ENCODE data around the gene TMEM223. TPM values are rescaled to one million over a fixed set of nuclear protein-coding genes. Genes with fewer than 3 reads are reported as not detected.

The TMEM223 gene
- total and polyA plus RNA-seq, 9 of the 15 experiments (the other 6 are each of a cell fraction or from before 2014, with no cell fraction given): 5.9 to 34.5 (median 19.6) TPM

DNA sequence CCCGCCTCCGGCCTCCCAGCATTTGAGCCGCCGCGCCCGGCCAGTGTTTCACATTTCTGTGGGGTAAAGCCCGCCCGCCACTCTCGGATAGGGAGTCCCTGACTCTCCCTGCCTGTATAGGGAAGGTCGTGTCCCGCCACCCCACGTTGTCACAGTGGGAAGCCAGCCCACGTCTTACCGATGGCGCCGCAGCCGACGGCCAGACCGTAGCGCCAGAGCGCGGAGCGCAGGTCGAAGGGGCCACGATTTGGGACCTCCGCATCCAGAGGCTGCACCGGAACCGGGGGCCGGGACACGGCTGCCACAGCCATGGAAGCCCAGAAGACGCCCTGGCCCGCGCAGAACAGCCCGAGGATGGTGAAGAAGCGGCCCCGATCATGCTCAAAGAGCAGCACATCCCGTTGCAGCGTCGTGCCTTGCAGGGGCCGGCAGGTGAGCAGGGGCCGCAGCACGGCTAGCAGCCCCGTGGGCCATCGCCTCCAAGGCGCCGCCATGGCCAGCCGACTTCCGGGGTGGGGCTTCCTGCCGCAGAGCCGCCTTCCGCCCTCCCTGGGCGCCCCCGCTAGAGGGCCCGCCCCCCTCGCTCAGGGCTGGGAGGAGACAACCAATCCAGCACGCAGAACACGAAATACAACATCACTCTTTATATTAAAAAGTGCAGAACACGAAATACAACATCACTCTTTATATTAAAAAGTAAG lies at the start of gene TMEM223 (continued):
- TF ChIP-seq FOXK1 (CRISPR knock-in tag; IDR thresholded peaks at IDR 0.05; ENCODE audit: borderline replicate concordance) (peak; percentile 94; the same call in 1 of the 2 replicates), HIVEP1 (CRISPR knock-in tag; IDR thresholded peaks at IDR 0.05) (no peak), ZFP36 (IDR thresholded peaks at IDR 0.05; ENCODE audit: low read depth, low read length, partially characterized antibody) (no peak), SMARCA5 (IDR thresholded peaks at IDR 0.05) (no peak), FUS (optimal IDR thresholded peaks at IDR 0.05; ENCODE audit: low read depth, low read length) (no peak), ZBTB7A (IDR thresholded peaks at IDR 0.05; ENCODE audit: borderline replicate concordance, control insufficient read depth, low read depth, low read length) (peak; percentile 50; the same call in 1 of the 2 replicates), ZFP91 (CRISPR knock-in tag; IDR thresholded peaks at IDR 0.05) (no peak), ZNF398 (CRISPR knock-in tag; IDR thresholded peaks at IDR 0.05) (no peak), ZNF444 (CRISPR knock-in tag; IDR thresholded peaks at IDR 0.05) (no peak), POLR2H (tag; IDR thresholded peaks at IDR 0.05; ENCODE audit: low read depth) (peak; percentile 73; the same call in 1 of the 2 replicates), ZNF143 (CRISPR knock-in tag; IDR thresholded peaks at IDR 0.05) (peak; percentile 40; the same call in 1 of the 2 replicates), ARHGAP35 (IDR thresholded peaks at IDR 0.05; ENCODE audit: partially characterized antibody) (no peak), TFE3 (CRISPR knock-in tag; IDR thresholded peaks at IDR 0.05) (no peak; the same call in 1 of the 2 replicates), CREM (IDR thresholded peaks at IDR 0.05; ENCODE audit: low read depth) (0 out of 2 replicates have a peak, but pooled peaks have one; percentile 5), FOSL1 (tag; conservative IDR thresholded peaks at IDR 0.05) (no peak), NFYB (IDR thresholded peaks at IDR 0.05; ENCODE audit: extremely low read depth, insufficient read length) (no peak), NCOA4 (IDR thresholded peaks at IDR 0.05; ENCODE audit: partially characterized antibody) (no peak), NEUROD1 (IDR thresholded peaks at IDR 0.05; ENCODE audit: borderline replicate concordance, low read depth, low read length, partially characterized antibody) (no peak)
- TF ChIP-seq, protein P1, sequence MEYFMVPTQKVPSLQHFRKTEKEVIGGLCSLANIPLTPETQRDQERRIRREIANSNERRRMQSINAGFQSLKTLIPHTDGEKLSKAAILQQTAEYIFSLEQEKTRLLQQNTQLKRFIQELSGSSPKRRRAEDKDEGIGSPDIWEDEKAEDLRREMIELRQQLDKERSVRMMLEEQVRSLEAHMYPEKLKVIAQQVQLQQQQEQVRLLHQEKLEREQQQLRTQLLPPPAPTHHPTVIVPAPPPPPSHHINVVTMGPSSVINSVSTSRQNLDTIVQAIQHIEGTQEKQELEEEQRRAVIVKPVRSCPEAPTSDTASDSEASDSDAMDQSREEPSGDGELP (CRISPR knock-in tag; IDR thresholded peaks at IDR 0.05; ENCODE audit: borderline replicate concordance): peak; percentile 78; the same call in 1 of the 2 replicates
- TF ChIP-seq, protein P2, sequence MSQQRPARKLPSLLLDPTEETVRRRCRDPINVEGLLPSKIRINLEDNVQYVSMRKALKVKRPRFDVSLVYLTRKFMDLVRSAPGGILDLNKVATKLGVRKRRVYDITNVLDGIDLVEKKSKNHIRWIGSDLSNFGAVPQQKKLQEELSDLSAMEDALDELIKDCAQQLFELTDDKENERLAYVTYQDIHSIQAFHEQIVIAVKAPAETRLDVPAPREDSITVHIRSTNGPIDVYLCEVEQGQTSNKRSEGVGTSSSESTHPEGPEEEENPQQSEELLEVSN (IDR thresholded peaks at IDR 0.05; ENCODE audit: borderline replicate concordance in 1 of 2, extremely low read depth in 1 of 2, insufficient read depth in 1 of 2, insufficient read length in 1 of 2, low read depth in 1 of 2, low read length in 1 of 2, poor library complexity in 1 of 2, severe bottlenecking in 1 of 2): no peak

Data from K562 (cell line).